Mesenchymal stem cell (in vitro differentiated cells and primary cell): ENCODE data around the gene LDLRAD2.
"Not testable (repeated sequence)": the region's sequence is repeated elsewhere in the genome, so short reads cannot be mapped to it uniquely, and the experiment has no call there.

Experiments used
- DNase-seq: peaks from one replicate; pipeline ENCODE4 v3.0.0-alpha.2; 2013
- H2AFZ ChIP-seq: one replicate; pipeline ENCODE4 v1.6.1; 2013; ENCODE audit warnings: low read depth, mild to moderate bottlenecking, control low read depth, inconsistent platforms, low read length, moderate library complexity
- H2AK5ac ChIP-seq: 2 replicates; pipeline ENCODE4 v1.6.1; 2013; ENCODE audit warnings: low read length, moderate library complexity, mild to moderate bottlenecking, inconsistent platforms; ENCODE audit not compliant: severe bottlenecking
- H2BK120ac ChIP-seq: one replicate; pipeline ENCODE4 v1.6.1; 2013; ENCODE audit warnings: low read depth, mild to moderate bottlenecking, inconsistent platforms, low read length, moderate library complexity
- H2BK12ac ChIP-seq, 2 experiments: one replicate each; pipeline ENCODE4 v1.6.1; 2013; ENCODE audit warnings: inconsistent platforms in 2 of 2, low read length in 2 of 2, mild to moderate bottlenecking in 2 of 2, moderate library complexity in 2 of 2, control low read depth in 1 of 2
- H2BK15ac ChIP-seq: one replicate; pipeline ENCODE4 v1.6.1; 2013; ENCODE audit warnings: mild to moderate bottlenecking, low read depth, inconsistent platforms; ENCODE audit not compliant: poor library complexity, severe bottlenecking
- H2BK5ac ChIP-seq: 2 replicates; pipeline ENCODE4 v1.6.1; 2013; ENCODE audit warnings: low read depth, mild to moderate bottlenecking, low read length, control low read depth, inconsistent platforms; ENCODE audit not compliant: poor library complexity, severe bottlenecking
- H3K14ac ChIP-seq, 2 experiments: one replicate each; pipeline ENCODE4 v1.6.1; 2013; ENCODE audit warnings: inconsistent platforms in 2 of 2, low read length in 2 of 2, control low read depth in 1 of 2, mild to moderate bottlenecking in 1 of 2, moderate library complexity in 1 of 2
- H3K18ac ChIP-seq, 2 experiments: one replicate each; pipeline ENCODE4 v1.6.1; 2013; ENCODE audit warnings: inconsistent platforms in 2 of 2, low read length in 2 of 2, control low read depth in 1 of 2, low read depth in 1 of 2, mild to moderate bottlenecking in 1 of 2
- H3K23ac ChIP-seq, 2 experiments: one replicate each; pipeline ENCODE4 v1.6.1; 2013; ENCODE audit warnings: inconsistent platforms in 2 of 2, low read length in 2 of 2, mild to moderate bottlenecking in 2 of 2, moderate library complexity in 2 of 2, control low read depth in 1 of 2
- H3K27ac ChIP-seq: 2 replicates; pipeline ENCODE4 v1.5.1; 2013; ENCODE audit warnings: mild to moderate bottlenecking, moderate library complexity, low read length, control low read depth, inconsistent platforms; ENCODE audit not compliant: poor library complexity, severe bottlenecking
- H3K27me3 ChIP-seq, 2 experiments: 2 replicates each; pipeline versions ENCODE4 v1.6.1 to v1.7.0; 2013; ENCODE audit warnings: low read length in 2 of 2, mild to moderate bottlenecking in 2 of 2, moderate library complexity in 2 of 2, control low read depth in 1 of 2, inconsistent platforms in 1 of 2; ENCODE audit not compliant: control insufficient read depth in 1 of 2, insufficient read depth in 1 of 2
- H3K36me3 ChIP-seq, 2 experiments: 2 replicates each; pipeline versions ENCODE4 v1.6.1 to v1.7.0; 2013; ENCODE audit warnings: low read length in 2 of 2, control low read depth in 1 of 2, inconsistent platforms in 1 of 2, low read depth in 1 of 2, mild to moderate bottlenecking in 1 of 2; ENCODE audit not compliant: insufficient read depth in 2 of 2, control insufficient read depth in 1 of 2
- H3K4ac ChIP-seq, 2 experiments: one replicate each; pipeline ENCODE4 v1.6.1; 2013; ENCODE audit warnings: inconsistent platforms in 2 of 2, low read length in 2 of 2, mild to moderate bottlenecking in 2 of 2, moderate library complexity in 2 of 2, control low read depth in 1 of 2, low read depth in 1 of 2
- H3K4me1 ChIP-seq: 2 replicates; pipeline ENCODE4 v1.6.1; 2013; ENCODE audit warnings: low read depth, low read length, control low read depth; ENCODE audit not compliant: control insufficient read depth, insufficient read depth
- H3K4me2 ChIP-seq: 2 replicates; pipeline ENCODE4 v1.6.1; 2013; ENCODE audit warnings: low read length, mild to moderate bottlenecking, inconsistent platforms; ENCODE audit not compliant: poor library complexity, severe bottlenecking
- H3K4me3 ChIP-seq, 2 experiments: 2 replicates each; pipeline versions ENCODE4 v1.5.1 to v1.7.0; 2013; ENCODE audit warnings: low read length in 2 of 2, mild to moderate bottlenecking in 2 of 2, control low read depth in 1 of 2, low read depth in 1 of 2; ENCODE audit not compliant: insufficient read depth in 1 of 2
- H3K79me1 ChIP-seq: replicated peaks from 2 replicates; pipeline ENCODE4 v1.6.1; 2013; ENCODE audit warnings: mild to moderate bottlenecking, control low read depth, low read length, inconsistent platforms; ENCODE audit not compliant: poor library complexity, severe bottlenecking
- H3K9ac ChIP-seq: 2 replicates; pipeline ENCODE4 v1.7.0; 2013; ENCODE audit warnings: mild to moderate bottlenecking, low read length, moderate library complexity
- H3K9me3 ChIP-seq: 2 replicates; pipeline ENCODE4 v1.7.0; 2013; ENCODE audit warnings: mild to moderate bottlenecking, low read length; ENCODE audit not compliant: control insufficient read depth
- H4K8ac ChIP-seq: one replicate; pipeline ENCODE4 v1.6.1; 2013; ENCODE audit warnings: inconsistent platforms, mild to moderate bottlenecking, low read length, moderate library complexity
- H4K91ac ChIP-seq: one replicate; pipeline ENCODE4 v1.6.1; 2013; ENCODE audit warnings: mild to moderate bottlenecking, low read length, inconsistent platforms
- WGBS: methylation state at CpG from one replicate; pipeline ENCODE4 v1.1.7; 2013; ENCODE audit warnings: mixed read lengths; 5-methylcytosine and 5-hydroxymethylcytosine counted together

Gene LDLRAD2

GRCh38 chr1:21782868-21783678 lies 29.0 kb upstream of the LDLRAD2 start, which contains the start of gene USP48:
Gene USP48, minus strand, starts transcription at chr1:21783149. Its CDS starts 192 bp downstream, at chr1:21782957.
- peak within 1 kb of the TSS in 1 of 2 experiments; percentile 56 for H2BK12ac ChIP-seq
- H3K27me3 ChIP-seq, result no peaks in the 10 kb centered on the region
- H3K18ac ChIP-seq, result peak within 1 kb of the TSS; percentile 99 to 100
- peak within 1 kb of the TSS; percentile 100 for H4K91ac ChIP-seq
- peak within 1 kb of the TSS; percentile 98 for H3K9ac ChIP-seq
- peak within 1 kb of the TSS; percentile 100 for H3K27ac ChIP-seq
- H3K79me1 ChIP-seq, result no peaks in the 10 kb centered on the region
- H2BK120ac ChIP-seq, result peak within 1 kb of the TSS; percentile 100
- peak within 1 kb of the TSS; percentile 60 to 84 for H3K23ac ChIP-seq
- H3K9me3 ChIP-seq, result no peaks in the 10 kb centered on the region
- no peaks in the 10 kb centered on the region for H3K36me3 ChIP-seq
- H2AFZ ChIP-seq, result peak within 1 kb of the TSS; percentile 95
- H4K8ac ChIP-seq, result peak within 1 kb of the TSS; percentile 100
- peak; percentile 97 for DNase-seq
- H2BK5ac ChIP-seq, result peak within 1 kb of the TSS; percentile 99
- peak within 1 kb of the TSS; percentile 100 for H2AK5ac ChIP-seq
- peak within 1 kb of the TSS; percentile 92 to 98 for H3K14ac ChIP-seq
- WGBS, result under 1% methylated on average over 80 of the region's 82 CpGs
- H3K4ac ChIP-seq, result peak within 1 kb of the TSS; percentile 99 to 100
- H3K4me2 ChIP-seq, result peak within 1 kb of the TSS; percentile 86
- peak within 1 kb of the TSS; percentile 97 to 99 for H3K4me3 ChIP-seq
- H3K4me1 ChIP-seq, result peaks cover 3% of the 10 kb centered on the region
- peak within 1 kb of the TSS; percentile 28 for H2BK15ac ChIP-seq

GRCh38 chr1:21783679-21784603 lies 28.1 kb upstream of the LDLRAD2 start:
- H3K27ac ChIP-seq, result peak overlapping the region; percentile 100
- peak overlapping the region; percentile 97 to 99 for H3K4me3 ChIP-seq
- no peak overlapping the region for H2AFZ ChIP-seq
- no peak overlapping the region for H3K23ac ChIP-seq
- peak overlapping the region; percentile 98 for H3K9ac ChIP-seq
- no peak overlapping the region for H2BK120ac ChIP-seq
- no peak overlapping the region for H3K14ac ChIP-seq
- peak overlapping the region; percentile 86 for H3K4me2 ChIP-seq
- no peaks in the 10 kb centered on the region for H3K36me3 ChIP-seq
- no peaks in the 10 kb centered on the region for H3K9me3 ChIP-seq
- no peak overlapping the region for H2BK5ac ChIP-seq
- peak overlapping the region; percentile 67 for H4K8ac ChIP-seq
- H3K4me1 ChIP-seq, result peaks cover 3% of the 10 kb centered on the region
- peak overlapping the region in 1 of 2 experiments; percentile 99 for H3K18ac ChIP-seq
- no peak overlapping the region for H3K4ac ChIP-seq
- no peak overlapping the region for H2BK12ac ChIP-seq
- no peak overlapping the region for H2AK5ac ChIP-seq
- 53% methylated on average over 25 of the region's 32 CpGs for WGBS
- peak; percentile 79 for DNase-seq
- H4K91ac ChIP-seq, result no peak overlapping the region
- no peaks in the 10 kb centered on the region for H3K79me1 ChIP-seq
- no peaks in the 10 kb centered on the region for H3K27me3 ChIP-seq
- no peak overlapping the region for H2BK15ac ChIP-seq

GRCh38 chr1:21785764-21786163 lies 26.3 kb upstream of the LDLRAD2 start:
- H2AFZ ChIP-seq, H3K27ac ChIP-seq, H3K36me3 ChIP-seq, H3K9ac ChIP-seq, H3K79me1 ChIP-seq, H2BK5ac ChIP-seq, H4K8ac ChIP-seq, H3K18ac ChIP-seq, H2BK15ac ChIP-seq, H3K4ac ChIP-seq, H3K4me1 ChIP-seq, H3K4me3 ChIP-seq, H4K91ac ChIP-seq, H3K23ac ChIP-seq, H3K14ac ChIP-seq, H2BK120ac ChIP-seq, H2AK5ac ChIP-seq, H3K4me2 ChIP-seq, DNase-seq, H3K27me3 ChIP-seq, H2BK12ac ChIP-seq, H3K9me3 ChIP-seq: not testable (repeated sequence)
- 88% methylated on average over 9 of the region's 9 CpGs for WGBS

DNA sequence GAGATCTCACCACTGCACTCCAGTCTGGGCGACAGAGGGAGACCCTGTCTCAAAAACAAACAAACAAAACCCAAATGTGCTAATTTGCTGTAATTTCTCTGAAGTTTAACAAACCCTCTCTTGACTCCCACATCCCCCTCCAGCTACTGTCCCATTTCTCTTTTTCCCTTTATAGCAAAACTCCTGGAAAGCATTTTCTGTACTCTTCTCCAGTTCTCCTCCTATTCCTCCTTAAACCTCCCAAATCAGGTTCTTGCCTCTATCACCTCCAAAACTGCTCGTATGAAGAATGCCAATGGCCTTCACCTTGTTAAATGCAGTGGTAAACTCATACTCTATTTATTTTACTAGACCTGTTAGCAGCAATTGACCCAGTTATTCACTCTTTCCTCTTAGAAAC lies 25.4 kb upstream of the LDLRAD2 start:
- no peak overlapping the region for H4K8ac ChIP-seq
- no peak overlapping the region for H2BK120ac ChIP-seq
- no peak overlapping the region for H3K27ac ChIP-seq
- no peak overlapping the region for H3K4ac ChIP-seq
- no peaks in the 10 kb centered on the region for H3K36me3 ChIP-seq
- no peaks in the 10 kb centered on the region for H3K79me1 ChIP-seq
- no peak overlapping the region for H2AK5ac ChIP-seq
- no peak overlapping the region for H2BK5ac ChIP-seq
- H3K23ac ChIP-seq, result no peak overlapping the region
- WGBS, result 85% methylated on average over 2 of the region's 2 CpGs
- no peak overlapping the region for H2AFZ ChIP-seq
- no peaks in the 10 kb centered on the region for H3K9me3 ChIP-seq
- H2BK15ac ChIP-seq, result no peak overlapping the region
- no peak overlapping the region for H3K4me3 ChIP-seq
- H4K91ac ChIP-seq, result no peak overlapping the region
- no peak overlapping the region for H3K4me2 ChIP-seq
- H3K4me1 ChIP-seq, result no peaks in the 10 kb centered on the region
- H3K27me3 ChIP-seq, result no peaks in the 10 kb centered on the region
- no peak overlapping the region for H3K14ac ChIP-seq
- H3K18ac ChIP-seq, result no peak overlapping the region
- DNase-seq, result no peak
- no peak overlapping the region for H2BK12ac ChIP-seq
- H3K9ac ChIP-seq, result no peak overlapping the region
